Endothelial cell of umbilical vein (primary cell): ENCODE measurements around the gene CCSER2. TPM values are rescaled to one million over a fixed set of nuclear protein-coding genes. Genes with fewer than 3 reads are reported as not detected.

Experiments used
- BruUV-seq: library from RNA; stranded (reverse); fragments of 400-500 nt; replicated peaks from 2 replicates; lab custom pipeline; 2021; lab: Mats Ljungman, UMichigan
- CTCF ChIA-PET: fragments of 300-600, 350-600 bp; sonication (Branson Sonifier 250); formaldehyde crosslinking; loops from one replicate; lab custom pipeline; 2021; ENCODE audit warnings: antibody characterized with exemption, inconsistent platforms; lab: Charles Lee
- POLR2A ChIA-PET: fragments of 300-600, 350-600 bp; sonication (Branson Sonifier 250); formaldehyde crosslinking; loops from one replicate; lab custom pipeline; 2021; ENCODE audit warnings: antibody characterized with exemption, inconsistent platforms; lab: Charles Lee
- DNase-seq: peaks from one replicate; pipeline ENCODE4 v3.0.0-alpha.2; 2011; ENCODE audit warnings: low read depth, low spot score
- FAIRE-seq: peaks from 2 replicates; lab custom pipeline; 2011; peaks lifted over from hg19 to GRCh38; lab: Jason Lieb, UNC
- H2AFZ ChIP-seq: 2 replicates; pipeline ENCODE4 v1.6.0; 2012; ENCODE audit warnings: low read depth, low read length, control low read depth, inconsistent platforms
- H3K27ac ChIP-seq: 2 replicates; pipeline ENCODE4 v1.5.1; 2011; ENCODE audit warnings: low read depth, mild to moderate bottlenecking, control low read depth, low read length, moderate library complexity; ENCODE audit not compliant: insufficient read depth
- H3K27me3 ChIP-seq, 2 experiments: 2 replicates each; pipeline versions ENCODE4 v1.6.0 to v1.6.1; 2011; ENCODE audit warnings: low read length in 2 of 2, mixed read lengths in 1 of 2; ENCODE audit not compliant: control insufficient read depth in 2 of 2, insufficient read depth in 2 of 2
- H3K36me3 ChIP-seq, 2 experiments: 2 replicates in 1 of 2; 3 replicates in 1 of 2; pipeline ENCODE4 v1.5.1; 2011; ENCODE audit warnings: low read length in 2 of 2, mild to moderate bottlenecking in 1 of 2, moderate library complexity in 1 of 2; ENCODE audit not compliant: control insufficient read depth in 2 of 2, insufficient read depth in 2 of 2; ENCODE audit errors: extremely low read depth in 1 of 2
- H3K4me1 ChIP-seq: 3 replicates; pipeline ENCODE4 v1.5.1; 2011; ENCODE audit warnings: mild to moderate bottlenecking, low read length; ENCODE audit not compliant: control insufficient read depth, insufficient read depth; ENCODE audit errors: extremely low read depth
- H3K4me2 ChIP-seq: 2 replicates; pipeline ENCODE4 v1.6.1; 2011; ENCODE audit warnings: low read length, control low read depth, mixed read lengths; ENCODE audit not compliant: insufficient read depth
- H3K4me3 ChIP-seq, 3 experiments: fragments of 200-600 bp in 1 of 3; sonication (generic), shearing (Covaris generic) in 1 of 3; replicated peaks in 1 of 3; 2 replicates each; pipeline ENCODE4 v1.5.1; 2011 to 2016; ENCODE audit warnings: control low read depth in 3 of 3, low read length in 3 of 3, mild to moderate bottlenecking in 2 of 3, inconsistent platforms in 1 of 3, low read depth in 1 of 3, moderate library complexity in 1 of 3; ENCODE audit not compliant: insufficient read depth in 1 of 3
- H3K79me2 ChIP-seq: 2 replicates; pipeline ENCODE4 v1.6.0; 2012; ENCODE audit warnings: low read length, inconsistent platforms; ENCODE audit not compliant: control insufficient read depth, insufficient read depth
- H3K9ac ChIP-seq: replicated peaks from 2 replicates; pipeline ENCODE3; 2011; ENCODE audit warnings: low read length, control low read depth; ENCODE audit not compliant: insufficient read depth; ENCODE audit errors: extremely low read depth
- H3K9me1 ChIP-seq: replicated peaks from 3 replicates; pipeline ENCODE4 v1.6.0; 2011; ENCODE audit warnings: mild to moderate bottlenecking, low read length; ENCODE audit not compliant: control insufficient read depth, insufficient read depth; ENCODE audit errors: extremely low read depth
- H3K9me3 ChIP-seq: replicated peaks from 2 replicates; pipeline ENCODE4 v1.5.1; 2012; ENCODE audit warnings: low read length, inconsistent platforms; ENCODE audit not compliant: control insufficient read depth, insufficient read depth
- H4K20me1 ChIP-seq: replicated peaks from 2 replicates; pipeline ENCODE3; 2011; ENCODE audit warnings: mild to moderate bottlenecking, low read length; ENCODE audit not compliant: control insufficient read depth, insufficient read depth; ENCODE audit errors: extremely low read depth
- EZH2 ChIP-seq: IDR thresholded peaks from 2 replicates; pipeline ENCODE4 v1.6.1; 2012; ENCODE audit warnings: borderline replicate concordance, low read depth, mild to moderate bottlenecking, moderate library complexity, low read length, inconsistent platforms; ENCODE audit not compliant: severe bottlenecking
- FOS ChIP-seq: IDR thresholded peaks from 2 replicates; pipeline ENCODE4 v1.6.1; 2011; ENCODE audit warnings: mild to moderate bottlenecking, low read length, moderate library complexity, borderline replicate concordance; ENCODE audit not compliant: insufficient read depth
- GATA2 ChIP-seq: IDR thresholded peaks from 2 replicates; pipeline ENCODE4 v1.7.0; 2011; ENCODE audit warnings: low read depth, mild to moderate bottlenecking, moderate library complexity, mixed read lengths, low read length; ENCODE audit not compliant: insufficient read length, insufficient read depth
- JUN ChIP-seq: IDR thresholded peaks from 2 replicates; pipeline ENCODE4 v1.6.1; 2011; ENCODE audit warnings: borderline replicate concordance, low read depth; ENCODE audit not compliant: insufficient read length, insufficient read depth
- MYC ChIP-seq: IDR thresholded peaks from one replicate; pipeline ENCODE4 v1.6.1; 2011; ENCODE audit warnings: mild to moderate bottlenecking, low read depth, low read length
- POLR2A ChIP-seq: IDR thresholded peaks from 2 replicates; pipeline ENCODE4 v1.6.1; 2012; ENCODE audit warnings: low read depth, mild to moderate bottlenecking, control low read depth, low read length
- POLR2AphosphoS5 ChIP-seq: IDR thresholded peaks from 2 replicates; pipeline ENCODE4 v1.6.1; 2012; ENCODE audit warnings: low read depth, mild to moderate bottlenecking, control low read depth, low read length, moderate library complexity; ENCODE audit not compliant: insufficient read depth
- dilution Hi-C: fragments of 300-500 bp; cut with MboI; formaldehyde crosslinking; loops from one replicate; pipeline ENCODE4 v1.15.0; 2019; ENCODE audit warnings: low sequenced_read_pairs; ENCODE audit not compliant: extremely low pct_ligation_motif_present
- intact Hi-C: fragments of 100-400 bp; cut with micrococcal nuclease; formaldehyde crosslinking; loops from one replicate; pipeline ENCODE4 v1.10.0; 2022
- polyA plus RNA-seq, 4 experiments: library from polyadenylated mRNA; depleted of rRNA in 3 of 4; stranded (reverse) in 3 of 4; unstranded in 1 of 4; fragments of >200 nt; gene quantifications; 2 replicates each; pipeline versions ENCODE4 v1.2.1 to v1.2.3, GENCODE V29; 2011 to 2012; ENCODE audit warnings: missing spikeins in 1 of 4
- total RNA-seq: library from RNA; stranded (reverse); gene quantifications from 2 replicates; pipeline ENCODE4 v1.2.3, GENCODE V29; 2021
- TF ChIP-seq, protein P1 (sequence below): IDR thresholded peaks from 2 replicates; pipeline ENCODE4 v1.6.1; 2011; ENCODE audit not compliant: insufficient read depth, insufficient read length
- TF ChIP-seq, protein P2 (sequence below), 2 donors: IDR thresholded peaks; 1 replicate in 1 of 2; 2 replicates in 1 of 2; pipeline ENCODE4 v1.5.1; 2011; ENCODE audit warnings: low read length in 2 of 2, mild to moderate bottlenecking in 2 of 2, moderate library complexity in 2 of 2, control low read depth in 1 of 2, inconsistent platforms in 1 of 2, low read depth in 1 of 2; ENCODE audit not compliant: insufficient read depth in 1 of 2; ENCODE audit errors: extremely low read depth in 1 of 2

Gene CCSER2
- total and polyA plus RNA-seq, 2 donors (not counting 3 experiments of a cell fraction or from before 2014, with no cell fraction given) = 14.5 to 49.3 TPM

DNA sequence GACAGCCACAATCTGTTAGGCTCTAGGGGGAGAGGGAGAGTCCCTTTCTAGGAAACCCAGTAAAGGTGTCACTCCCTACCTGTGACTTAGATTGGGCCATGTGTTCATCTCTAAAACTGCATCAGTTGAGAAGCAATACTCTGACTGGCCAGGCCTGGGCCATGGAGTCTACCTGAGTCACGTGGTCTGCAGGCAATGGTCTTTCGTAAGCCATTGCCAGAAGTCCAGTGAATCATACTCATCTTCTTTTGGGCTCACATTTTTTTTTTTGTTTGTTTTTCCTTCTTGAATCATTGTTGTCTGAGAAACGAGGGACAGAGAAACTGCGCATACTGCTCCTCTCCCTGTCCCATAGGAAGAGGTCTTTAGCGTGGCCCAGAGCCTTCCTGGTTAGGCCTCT is 215.6 kb downstream of the CCSER2 start:
- FAIRE-seq = no peak
- H3K27ac ChIP-seq = no peak overlapping the region
- H3K4me1 ChIP-seq = peaks cover 13% of the 10 kb centered on the region
- H3K36me3 ChIP-seq = no peaks in the 10 kb centered on the region
- no peaks in the 10 kb centered on the region for H3K9me3 ChIP-seq
- no peak for DNase-seq
- no peak for TF ChIP-seq POLR2AphosphoS5
- TF ChIP-seq FOS = no peak
- TF ChIP-seq, protein P1, sequence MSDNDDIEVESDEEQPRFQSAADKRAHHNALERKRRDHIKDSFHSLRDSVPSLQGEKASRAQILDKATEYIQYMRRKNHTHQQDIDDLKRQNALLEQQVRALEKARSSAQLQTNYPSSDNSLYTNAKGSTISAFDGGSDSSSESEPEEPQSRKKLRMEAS = no peak
- TF ChIP-seq, protein P2, sequence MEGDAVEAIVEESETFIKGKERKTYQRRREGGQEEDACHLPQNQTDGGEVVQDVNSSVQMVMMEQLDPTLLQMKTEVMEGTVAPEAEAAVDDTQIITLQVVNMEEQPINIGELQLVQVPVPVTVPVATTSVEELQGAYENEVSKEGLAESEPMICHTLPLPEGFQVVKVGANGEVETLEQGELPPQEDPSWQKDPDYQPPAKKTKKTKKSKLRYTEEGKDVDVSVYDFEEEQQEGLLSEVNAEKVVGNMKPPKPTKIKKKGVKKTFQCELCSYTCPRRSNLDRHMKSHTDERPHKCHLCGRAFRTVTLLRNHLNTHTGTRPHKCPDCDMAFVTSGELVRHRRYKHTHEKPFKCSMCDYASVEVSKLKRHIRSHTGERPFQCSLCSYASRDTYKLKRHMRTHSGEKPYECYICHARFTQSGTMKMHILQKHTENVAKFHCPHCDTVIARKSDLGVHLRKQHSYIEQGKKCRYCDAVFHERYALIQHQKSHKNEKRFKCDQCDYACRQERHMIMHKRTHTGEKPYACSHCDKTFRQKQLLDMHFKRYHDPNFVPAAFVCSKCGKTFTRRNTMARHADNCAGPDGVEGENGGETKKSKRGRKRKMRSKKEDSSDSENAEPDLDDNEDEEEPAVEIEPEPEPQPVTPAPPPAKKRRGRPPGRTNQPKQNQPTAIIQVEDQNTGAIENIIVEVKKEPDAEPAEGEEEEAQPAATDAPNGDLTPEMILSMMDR (IDR thresholded peaks at IDR 0.05; ENCODE audit: extremely low read depth in 1 of 2, insufficient read depth in 1 of 2, low read depth in 1 of 2, low read length in 2 of 2) = no peak
- no peak for TF ChIP-seq JUN
- TF ChIP-seq MYC = no peak
- no peak for TF ChIP-seq EZH2
- no peak for TF ChIP-seq POLR2A
- TF ChIP-seq GATA2 = no peak
- dilution Hi-C loops (no loop called here), intact Hi-C loops (loop anchor here (5.0 kb wide), 1 partner anchor 407 kb away; the partner anchor contains the start of gene GHITM)
- no peak overlapping the region for H3K9ac ChIP-seq
- no peaks in the 10 kb centered on the region for H3K79me2 ChIP-seq
- ChIA-PET CTCF (interaction anchor here (1.3 kb wide), 1 partner anchor 18 kb away, joined by 3 read pairs; no protein-coding TSS in a partner anchor), POLR2A (no interaction called here)
- H4K20me1 ChIP-seq = no peaks in the 10 kb centered on the region
- H3K9me1 ChIP-seq = no peaks in the 10 kb centered on the region
- H2AFZ ChIP-seq = no peak overlapping the region
- H3K4me3 ChIP-seq = no peak overlapping the region
- BruUV-seq = no TSS peak
- H3K4me2 ChIP-seq = no peak overlapping the region
- peaks cover 2% of the 10 kb centered on the region in 2 experiments for H3K27me3 ChIP-seq
